ENCODE data around the gene CYP3A7.

Gene CYP3A7

DNA sequence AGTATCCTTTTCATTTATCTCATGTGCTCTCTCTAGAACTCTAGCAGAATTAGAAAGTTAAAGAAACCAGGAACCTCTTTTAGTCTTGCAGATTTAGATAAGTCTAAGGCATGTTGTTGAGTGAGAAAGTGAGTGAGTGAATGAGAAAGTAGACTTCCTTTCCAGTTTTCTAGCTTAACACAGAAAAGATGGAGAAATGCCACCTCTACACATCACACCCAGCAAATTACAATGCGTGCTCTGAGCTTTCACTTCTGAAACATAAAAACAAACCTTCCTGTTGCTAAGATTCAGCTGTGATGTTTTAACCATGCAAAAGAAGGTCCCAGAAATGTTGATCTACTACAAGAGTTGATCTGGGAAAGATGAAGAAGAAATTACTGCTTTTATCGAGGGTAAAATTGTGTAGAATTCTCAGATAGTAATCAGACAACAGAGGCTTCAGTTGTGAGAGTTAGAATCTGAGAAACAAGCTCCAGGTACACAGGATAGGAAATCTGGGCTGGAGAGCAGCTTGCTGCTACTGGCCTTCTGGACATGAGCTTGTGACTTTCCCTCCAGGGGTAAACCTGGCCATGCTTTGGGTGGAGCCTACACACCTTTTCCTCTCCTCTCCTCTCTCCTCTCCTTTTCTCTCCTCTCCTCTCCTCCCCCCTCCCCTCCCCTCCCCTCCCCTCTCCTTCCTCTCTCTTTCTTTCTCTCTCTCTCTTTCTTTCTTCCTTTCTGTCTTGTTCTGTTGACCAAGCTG lies 59.8 kb downstream of the CYP3A7 start:
- TF ChIP-seq, protein P1, sequence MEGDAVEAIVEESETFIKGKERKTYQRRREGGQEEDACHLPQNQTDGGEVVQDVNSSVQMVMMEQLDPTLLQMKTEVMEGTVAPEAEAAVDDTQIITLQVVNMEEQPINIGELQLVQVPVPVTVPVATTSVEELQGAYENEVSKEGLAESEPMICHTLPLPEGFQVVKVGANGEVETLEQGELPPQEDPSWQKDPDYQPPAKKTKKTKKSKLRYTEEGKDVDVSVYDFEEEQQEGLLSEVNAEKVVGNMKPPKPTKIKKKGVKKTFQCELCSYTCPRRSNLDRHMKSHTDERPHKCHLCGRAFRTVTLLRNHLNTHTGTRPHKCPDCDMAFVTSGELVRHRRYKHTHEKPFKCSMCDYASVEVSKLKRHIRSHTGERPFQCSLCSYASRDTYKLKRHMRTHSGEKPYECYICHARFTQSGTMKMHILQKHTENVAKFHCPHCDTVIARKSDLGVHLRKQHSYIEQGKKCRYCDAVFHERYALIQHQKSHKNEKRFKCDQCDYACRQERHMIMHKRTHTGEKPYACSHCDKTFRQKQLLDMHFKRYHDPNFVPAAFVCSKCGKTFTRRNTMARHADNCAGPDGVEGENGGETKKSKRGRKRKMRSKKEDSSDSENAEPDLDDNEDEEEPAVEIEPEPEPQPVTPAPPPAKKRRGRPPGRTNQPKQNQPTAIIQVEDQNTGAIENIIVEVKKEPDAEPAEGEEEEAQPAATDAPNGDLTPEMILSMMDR (IDR thresholded peaks at IDR 0.05): no peak
- no peak overlapping the region for H3K4me3 Mint-ChIP-seq
- no peak overlapping the region for H3K27ac Mint-ChIP-seq
- H3K27me3 Mint-ChIP-seq (ENCODE audit: low read depth, poor library complexity): peaks cover 3% of the 10 kb centered on the region
- H3K36me3 Mint-ChIP-seq (ENCODE audit: low read depth): no peaks in the 10 kb centered on the region
- no peaks in the 10 kb centered on the region for H3K9me3 Mint-ChIP-seq
- peaks cover 15% of the 10 kb centered on the region for H3K4me1 Mint-ChIP-seq
- DNase-seq: no peak

DNA sequence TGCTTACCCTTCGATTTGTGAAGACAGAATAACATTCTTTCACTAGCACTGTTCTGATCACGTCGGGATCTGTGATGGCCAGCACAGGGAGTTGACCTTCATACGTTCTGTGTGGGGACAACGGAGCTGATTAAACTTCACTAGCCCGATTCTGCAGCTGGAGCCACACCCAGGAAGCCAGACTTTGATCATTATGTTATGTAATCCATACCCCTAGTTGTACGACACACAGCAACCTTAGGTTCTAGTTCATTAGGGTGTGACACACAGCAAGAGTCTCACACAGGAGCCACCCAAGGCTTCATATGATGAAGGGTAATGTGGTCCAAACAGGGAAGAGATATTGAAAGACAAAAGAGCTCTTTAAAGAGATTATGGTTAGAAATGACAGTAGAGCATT lies 62.4 kb downstream of the CYP3A7 start:
- Mint-ChIP-seq H3K9me3 (no peaks in the 10 kb centered on the region), H3K27me3 (ENCODE audit: low read depth, poor library complexity) (peaks cover 3% of the 10 kb centered on the region), H3K36me3 (ENCODE audit: low read depth) (no peaks in the 10 kb centered on the region), H3K4me1 (no peaks in the 10 kb centered on the region), H3K27ac (no peak overlapping the region), H3K4me3 (no peak overlapping the region)
- TF ChIP-seq, protein P1 (IDR thresholded peaks at IDR 0.05): no peak
- DNase-seq: no peak

DNA sequence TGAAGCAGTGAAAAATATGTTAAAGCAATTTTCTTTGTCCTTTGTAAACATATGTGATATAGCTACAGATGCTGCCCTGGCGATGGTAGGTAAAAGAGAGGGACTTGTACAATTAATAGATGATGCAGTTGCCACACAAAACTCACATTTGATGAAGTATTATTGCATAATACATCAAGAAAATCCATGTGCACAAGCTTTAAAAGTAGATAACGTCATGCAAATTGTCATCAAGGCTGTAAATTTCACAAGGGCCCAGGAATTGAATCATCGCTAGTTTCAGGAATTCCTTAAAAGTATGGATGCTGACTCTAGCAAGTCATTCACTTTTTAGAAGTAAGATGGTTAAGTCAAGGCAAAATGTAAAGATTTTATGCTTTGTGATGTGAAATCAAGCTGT lies 65.2 kb downstream of the CYP3A7 start:
- TF ChIP-seq, protein P1 (IDR thresholded peaks at IDR 0.05): no peak
- Mint-ChIP-seq H3K4me3 (no peak overlapping the region), H3K4me1 (no peaks in the 10 kb centered on the region), H3K9me3 (no peaks in the 10 kb centered on the region), H3K27ac (no peak overlapping the region), H3K27me3 (ENCODE audit: low read depth, poor library complexity) (peaks cover 3% of the 10 kb centered on the region), H3K36me3 (ENCODE audit: low read depth) (no peaks in the 10 kb centered on the region)
- no peak for DNase-seq

DNA sequence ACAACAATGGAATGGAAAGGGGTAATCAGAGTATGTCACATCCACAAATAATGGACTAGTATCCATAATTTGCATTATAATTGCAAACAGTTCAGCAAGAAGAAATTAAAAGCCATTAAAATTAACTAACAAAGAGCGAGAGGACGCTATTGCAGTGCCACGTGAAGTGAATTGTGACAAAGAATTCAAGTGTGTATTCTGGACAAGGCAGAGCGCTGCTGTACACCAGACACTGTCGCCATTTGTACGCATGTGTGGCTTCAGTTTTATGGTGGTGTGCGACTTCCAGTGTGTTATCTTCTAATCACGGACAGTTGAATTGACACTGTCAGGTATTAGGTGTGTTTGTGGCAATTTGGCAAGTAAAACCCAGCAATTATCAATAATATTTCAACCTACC lies 66.5 kb downstream of the CYP3A7 start:
- peaks cover 3% of the 10 kb centered on the region for H3K27me3 Mint-ChIP-seq (ENCODE audit: low read depth, poor library complexity)
- TF ChIP-seq, protein P1 (IDR thresholded peaks at IDR 0.05): no peak
- no peak overlapping the region for H3K27ac Mint-ChIP-seq
- no peak overlapping the region for H3K4me3 Mint-ChIP-seq
- no peaks in the 10 kb centered on the region for H3K4me1 Mint-ChIP-seq
- DNase-seq: no peak
- peaks cover 5% of the 10 kb centered on the region for H3K36me3 Mint-ChIP-seq (ENCODE audit: low read depth)
- no peaks in the 10 kb centered on the region for H3K9me3 Mint-ChIP-seq

DNA sequence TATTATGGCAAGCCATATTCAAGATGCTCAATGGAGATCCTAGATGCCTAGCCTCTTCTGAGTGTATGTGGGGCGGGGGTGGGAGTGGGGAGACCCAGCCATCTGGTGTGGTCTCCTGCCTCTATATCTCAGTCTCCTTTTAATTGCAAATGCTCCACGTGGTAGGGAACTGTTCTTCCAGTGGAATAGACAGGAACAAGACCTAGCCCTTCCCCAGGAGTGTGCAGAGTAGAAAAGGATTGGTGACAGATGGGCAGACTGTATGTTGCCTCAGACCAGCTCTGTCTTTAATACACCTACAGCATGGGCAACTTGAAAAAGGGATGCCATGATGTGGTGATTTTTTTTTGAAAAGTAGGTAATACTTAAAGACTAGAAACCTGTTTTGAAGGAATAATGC lies 67.8 kb downstream of the CYP3A7 start:
- Mint-ChIP-seq H3K36me3 (ENCODE audit: low read depth) (peaks cover 9% of the 10 kb centered on the region), H3K27me3 (ENCODE audit: low read depth, poor library complexity) (peaks cover 3% of the 10 kb centered on the region), H3K27ac (no peak overlapping the region), H3K9me3 (no peaks in the 10 kb centered on the region), H3K4me1 (no peaks in the 10 kb centered on the region), H3K4me3 (no peak overlapping the region)
- TF ChIP-seq, protein P1 (IDR thresholded peaks at IDR 0.05): no peak
- no peak for DNase-seq

DNA sequence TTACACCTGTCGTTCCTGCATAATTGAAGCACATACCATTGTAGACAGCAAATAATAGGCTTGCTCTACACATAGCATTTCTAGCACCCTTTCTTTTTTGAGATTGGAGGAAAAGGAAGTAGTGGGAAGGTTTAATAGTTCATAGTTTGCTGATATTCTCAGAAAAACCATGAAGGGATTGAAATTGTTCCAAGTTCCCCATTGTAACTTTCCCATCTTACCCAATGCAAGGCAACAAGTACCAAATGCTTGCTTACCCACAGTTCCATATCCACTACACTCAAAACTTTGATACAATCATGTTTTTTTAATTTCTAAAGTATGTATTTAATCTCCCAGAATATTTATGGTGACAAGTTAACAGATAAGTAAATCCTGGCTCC lies 69.0 kb downstream of the CYP3A7 start:
- no peaks in the 10 kb centered on the region for H3K9me3 Mint-ChIP-seq
- H3K27me3 Mint-ChIP-seq (ENCODE audit: low read depth, poor library complexity): no peaks in the 10 kb centered on the region
- H3K36me3 Mint-ChIP-seq (ENCODE audit: low read depth): peaks cover 11% of the 10 kb centered on the region
- no peak overlapping the region for H3K27ac Mint-ChIP-seq
- no peak overlapping the region for H3K4me3 Mint-ChIP-seq
- no peaks in the 10 kb centered on the region for H3K4me1 Mint-ChIP-seq
- TF ChIP-seq, protein P1 (IDR thresholded peaks at IDR 0.05): no peak
- DNase-seq: no peak
